ENCODE results near the gene ACSS1. TPM values are rescaled to one million over a fixed set of nuclear protein-coding genes. Genes with fewer than 3 reads are reported as not detected.

Gene ACSS1
- total and polyA plus RNA-seq, 2 experiments from 2014 or later: 1.3 to 4.1 TPM

- TF ChIP-seq POLR2AphosphoS5 (IDR thresholded peaks at IDR 0.05; ENCODE audit: low read depth): no peak
- TF ChIP-seq EZH2 (IDR thresholded peaks at IDR 0.05; ENCODE audit: low read depth, unreplicated experiment): peak; percentile 98
These were observed 25.3 kb upstream of the ACSS1 start (continued) for GRCh38 chr20:25083141-25083772.

GRCh38 chr20:25082498-25082873, 24.5 kb upstream of the ACSS1 start:
- H3K4me1 Mint-ChIP-seq: peaks cover 21% of the 10 kb centered on the region
- peak overlapping the region; percentile 57 for H3K4me3 Mint-ChIP-seq
- no peaks in the 10 kb centered on the region for H3K36me3 Mint-ChIP-seq (ENCODE audit: low read depth)
- no peak overlapping the region for H2AFZ ChIP-seq
- peak overlapping the region; percentile 72 for H3K4me3 ChIP-seq
- H3K9me2 ChIP-seq (ENCODE audit: insufficient read depth): no peaks in the 10 kb centered on the region
- peaks cover 5% of the 10 kb centered on the region; the same call in 1 of the 2 replicates for H3F3A ChIP-seq (replicated peaks; ENCODE audit: low read depth)
- H3K27ac ChIP-seq (ENCODE audit: low read depth): no peak overlapping the region
- H3K4me1 ChIP-seq (ENCODE audit: insufficient read depth): peaks cover 11% of the 10 kb centered on the region
- no peaks in the 10 kb centered on the region for H3K79me2 ChIP-seq (replicated peaks; ENCODE audit: insufficient read depth)
- H3K27me3 ChIP-seq (ENCODE audit: insufficient read depth): peaks cover 100% of the 10 kb centered on the region
- peaks cover 3% of the 10 kb centered on the region; the same call in 2 of the 3 replicates for H3K9me3 Mint-ChIP-seq
- no peaks in the 10 kb centered on the region for H3K36me3 ChIP-seq (ENCODE audit: insufficient read depth)
- DNase-seq (ENCODE audit: low spot score) (no peak), ATAC-seq (no peak)
- peak; percentile 89 for TF ChIP-seq EZH2 (IDR thresholded peaks at IDR 0.05; ENCODE audit: low read depth, unreplicated experiment)
- TF ChIP-seq POLR2AphosphoS5 (IDR thresholded peaks at IDR 0.05; ENCODE audit: low read depth): no peak
- TF ChIP-seq JUNB (IDR thresholded peaks at IDR 0.05; ENCODE audit: unreplicated experiment): no peak
- no peak for TF ChIP-seq ZNF114 (CRISPR knock-in tag; IDR thresholded peaks at IDR 0.05)
- peak; percentile 24 to 36; a peak in 3 of 4 replicates for TF ChIP-seq CTCF (conservative IDR thresholded peaks at IDR 0.05; ENCODE audit: low read depth in 2 of 2)
- peak overlapping the region; percentile 93 for H3K4me2 ChIP-seq
- no peak overlapping the region for H3K27ac Mint-ChIP-seq
- H4K20me1 ChIP-seq (replicated peaks; ENCODE audit: insufficient read depth): peaks cover 10% of the 10 kb centered on the region
- H3K27me3 Mint-ChIP-seq (ENCODE audit: insufficient read depth, low read depth, poor library complexity): peaks cover 94% of the 10 kb centered on the region

GRCh38 chr20:25081730-25082497, 24.0 kb upstream of the ACSS1 start, which contains the start of gene VSX1:
VSX1 (minus strand) TSS chr20:25082141; CDS start chr20:25082096, 45 bp downstream.
- no peak for TF ChIP-seq JUNB (IDR thresholded peaks at IDR 0.05; ENCODE audit: unreplicated experiment)
- TF ChIP-seq EZH2phosphoT487 (IDR thresholded peaks at IDR 0.05; ENCODE audit: unreplicated experiment): no peak
- no peak for TF ChIP-seq EZH2 (IDR thresholded peaks at IDR 0.05; ENCODE audit: low read depth, unreplicated experiment)
- no peak for TF ChIP-seq CREB1 (CRISPR knock-in tag; IDR thresholded peaks at IDR 0.05; ENCODE audit: low read depth)
- TF ChIP-seq NANOG (IDR thresholded peaks at IDR 0.05; ENCODE audit: borderline replicate concordance): no peak
- no peak for TF ChIP-seq CTCF (conservative IDR thresholded peaks at IDR 0.05; ENCODE audit: low read depth in 2 of 2)
- ATAC-seq: peak; percentile 16
- H3F3A ChIP-seq (replicated peaks; ENCODE audit: low read depth): peaks cover 7% of the 10 kb centered on the region; the same call in 1 of the 2 replicates
- H3K79me2 ChIP-seq (replicated peaks; ENCODE audit: insufficient read depth): no peaks in the 10 kb centered on the region
- H3K27me3 Mint-ChIP-seq (ENCODE audit: insufficient read depth, low read depth, poor library complexity): peaks cover 95% of the 10 kb centered on the region
- no peaks in the 10 kb centered on the region for H3K36me3 Mint-ChIP-seq (ENCODE audit: low read depth)
- peak; percentile 70 for DNase-seq (ENCODE audit: low spot score)
- peak within 1 kb of the TSS; percentile 74 for H3K4me3 Mint-ChIP-seq
- H3K27me3 ChIP-seq (ENCODE audit: insufficient read depth): peaks cover 100% of the 10 kb centered on the region
- H3K27ac Mint-ChIP-seq: no peak within 1 kb of the TSS
- H3K4me1 Mint-ChIP-seq: peaks cover 24% of the 10 kb centered on the region
- H3K9me2 ChIP-seq (ENCODE audit: insufficient read depth): no peaks in the 10 kb centered on the region
- H4K20me1 ChIP-seq (replicated peaks; ENCODE audit: insufficient read depth): peaks cover 10% of the 10 kb centered on the region
- peak within 1 kb of the TSS; percentile 72 for H3K4me3 ChIP-seq
- H3K9me3 Mint-ChIP-seq: peaks cover 3% of the 10 kb centered on the region; the same call in 2 of the 3 replicates
- H3K4me2 ChIP-seq: peak within 1 kb of the TSS; percentile 93
- H2AFZ ChIP-seq: peak within 1 kb of the TSS; percentile 98
- H3K36me3 ChIP-seq (ENCODE audit: insufficient read depth): no peaks in the 10 kb centered on the region
- H3K27ac ChIP-seq (ENCODE audit: low read depth): no peak within 1 kb of the TSS
- peaks cover 17% of the 10 kb centered on the region for H3K4me1 ChIP-seq (ENCODE audit: insufficient read depth)
